GM12872 (cell line): Measurements from ENCODE around the gene BICRA.

Source experiments
- CTCF ChIP-seq: IDR thresholded peaks from 3 replicates; pipeline ENCODE4 v1.5.1; 2011; ENCODE audit warnings: low read depth, mild to moderate bottlenecking, low read length, moderate library complexity; ENCODE audit not compliant: insufficient read depth

BICRA gene

DNA sequence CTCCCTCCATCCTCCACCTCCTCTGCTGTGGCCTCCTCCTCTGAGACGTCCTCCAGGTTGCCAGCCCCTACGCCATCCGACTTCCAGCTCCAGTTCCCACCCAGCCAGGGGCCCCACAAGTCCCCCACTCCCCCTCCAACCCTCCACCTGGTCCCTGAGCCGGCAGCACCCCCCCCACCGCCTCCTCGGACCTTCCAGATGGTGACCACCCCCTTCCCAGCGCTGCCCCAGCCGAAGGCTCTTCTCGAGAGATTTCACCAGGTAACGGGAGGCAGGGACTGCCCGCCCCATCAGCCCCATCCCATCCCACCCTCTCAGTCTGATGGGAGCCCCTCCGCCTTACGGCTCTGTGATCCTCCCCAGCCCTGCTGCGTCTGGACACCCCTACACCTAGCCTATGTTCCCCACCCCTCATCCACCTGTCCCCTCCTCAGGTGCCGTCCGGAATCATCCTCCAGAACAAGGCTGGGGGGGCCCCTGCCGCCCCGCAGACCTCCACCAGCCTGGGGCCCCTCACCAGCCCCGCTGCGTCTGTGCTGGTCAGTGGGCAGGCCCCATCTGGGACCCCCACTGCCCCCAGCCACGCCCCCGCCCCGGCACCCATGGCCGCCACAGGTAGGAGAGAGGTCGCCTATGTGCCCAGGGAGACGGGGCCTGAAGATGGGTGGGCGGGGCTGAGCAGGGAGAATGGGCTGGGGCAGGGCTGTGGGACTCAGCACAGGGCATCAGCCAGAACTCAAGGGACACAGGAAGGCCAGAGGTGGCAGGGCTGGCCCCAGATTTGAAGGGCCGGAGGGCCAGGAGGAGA lies 85.7 kb downstream of the BICRA start:
- TF ChIP-seq CTCF, result no peak

- no peak for TF ChIP-seq CTCF
Observed at GRCh38 chr19:47695533-47696262, 86.8 kb downstream of the BICRA start.

- no peak for TF ChIP-seq CTCF
Observed at GRCh38 chr19:47696635-47697034, 87.7 kb downstream of the BICRA start.

GRCh38 chr19:47697863-47698609 lies 89.1 kb downstream of the BICRA start:
- peak; percentile 100 for TF ChIP-seq CTCF

GRCh38 chr19:47698631-47699359 lies 89.9 kb downstream of the BICRA start:
- TF ChIP-seq CTCF, result no peak

GRCh38 chr19:47699360-47699917 lies 90.5 kb downstream of the BICRA start:
- TF ChIP-seq CTCF, result peak; percentile 96
